ENCODE results near the gene SMARCA4. TPM values are rescaled to one million over a fixed set of nuclear protein-coding genes. Genes with fewer than 3 reads are reported as not detected.
A peak's percentile ranks its signal among the peaks of the same experiment; 100 is the strongest.

The SMARCA4 gene
- total RNA-seq, 2 experiments from 2014 or later, result 409 to 554 TPM

- Histone ChIP-seq H4K20me1 (ENCODE audit: insufficient read depth, low read length) (no peaks in the 10 kb centered on the region), H3K4me3 (ENCODE audit: low read depth, low read length, poor library complexity, severe bottlenecking) (no peak overlapping the region), H3K4me2 (ENCODE audit: low read length) (no peak overlapping the region), H3K9me2 (ENCODE audit: insufficient read depth, low read length) (no peaks in the 10 kb centered on the region), H3K4me1 (ENCODE audit: insufficient read depth, low read length, poor library complexity, severe bottlenecking) (peaks cover 6% of the 10 kb centered on the region), H3K36me3 (ENCODE audit: insufficient read depth, low read length) (no peaks in the 10 kb centered on the region), H2AFZ (ENCODE audit: low read length) (no peak overlapping the region), H3K27ac (ENCODE audit: low read depth, low read length, poor library complexity, severe bottlenecking) (no peak overlapping the region), H3K79me2 (ENCODE audit: insufficient read depth, low read depth, low read length) (no peaks in the 10 kb centered on the region), H3K9me3 (ENCODE audit: low read length) (no peaks in the 10 kb centered on the region)
- BruUV-seq (replicated peaks), result no TSS peak
- TF ChIP-seq EZH2phosphoT487 (IDR thresholded peaks at IDR 0.05; ENCODE audit: borderline replicate concordance, low read depth, low read length), result no peak
- ChIA-PET POLR2A (no interaction called here), CTCF (ENCODE audit: unreplicated experiment) (no interaction called here)
- intact Hi-C loops (cut with micrococcal nuclease; ENCODE audit: unreplicated experiment), result no loop called here
- DNase-seq (ENCODE audit: low spot score), result no peak
Observed at GRCh38 chr19:11078893-11079292, 118.1 kb downstream of the SMARCA4 start.

DNA sequence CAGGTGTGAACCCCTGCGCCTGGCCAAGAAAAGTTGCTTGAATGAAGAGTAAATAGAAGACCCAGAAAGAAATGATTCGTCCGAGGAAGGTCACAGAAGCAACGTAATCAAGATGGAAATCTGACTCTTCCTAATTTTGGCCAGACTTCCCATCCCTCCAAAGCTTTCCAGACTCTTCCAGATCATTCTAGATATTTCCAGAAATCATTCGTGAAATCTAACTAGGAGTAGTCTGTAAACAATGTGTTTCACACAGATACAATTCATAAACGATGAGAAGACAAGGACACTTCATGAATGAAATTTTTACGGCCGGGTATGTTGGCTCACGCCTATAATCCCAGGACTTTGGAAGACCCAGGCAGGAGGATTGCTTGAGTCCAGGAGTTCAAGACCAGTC lies 119.2 kb downstream of the SMARCA4 start:
- no TSS peak for BruUV-seq (replicated peaks)
- DNase-seq (ENCODE audit: low spot score), result no peak
- Histone ChIP-seq H3K36me3 (ENCODE audit: insufficient read depth, low read length) (no peaks in the 10 kb centered on the region), H2AFZ (ENCODE audit: low read length) (no peak overlapping the region), H3K4me1 (ENCODE audit: insufficient read depth, low read length, poor library complexity, severe bottlenecking) (no peaks in the 10 kb centered on the region), H3K4me3 (ENCODE audit: low read depth, low read length, poor library complexity, severe bottlenecking) (no peak overlapping the region), H3K27ac (ENCODE audit: low read depth, low read length, poor library complexity, severe bottlenecking) (no peak overlapping the region), H4K20me1 (ENCODE audit: insufficient read depth, low read length) (no peaks in the 10 kb centered on the region), H3K9me3 (ENCODE audit: low read length) (no peaks in the 10 kb centered on the region), H3K4me2 (ENCODE audit: low read length) (no peak overlapping the region), H3K79me2 (ENCODE audit: insufficient read depth, low read depth, low read length) (no peaks in the 10 kb centered on the region), H3K9me2 (ENCODE audit: insufficient read depth, low read length) (no peaks in the 10 kb centered on the region)
- ChIA-PET CTCF (ENCODE audit: unreplicated experiment) (no interaction called here), POLR2A (no interaction called here)
- TF ChIP-seq CTCF (conservative IDR thresholded peaks at IDR 0.05; ENCODE audit: low read length), result no peak
- TF ChIP-seq EZH2phosphoT487 (IDR thresholded peaks at IDR 0.05; ENCODE audit: borderline replicate concordance, low read depth, low read length), result no peak
- intact Hi-C loops (cut with micrococcal nuclease; ENCODE audit: unreplicated experiment), result no loop called here

DNA sequence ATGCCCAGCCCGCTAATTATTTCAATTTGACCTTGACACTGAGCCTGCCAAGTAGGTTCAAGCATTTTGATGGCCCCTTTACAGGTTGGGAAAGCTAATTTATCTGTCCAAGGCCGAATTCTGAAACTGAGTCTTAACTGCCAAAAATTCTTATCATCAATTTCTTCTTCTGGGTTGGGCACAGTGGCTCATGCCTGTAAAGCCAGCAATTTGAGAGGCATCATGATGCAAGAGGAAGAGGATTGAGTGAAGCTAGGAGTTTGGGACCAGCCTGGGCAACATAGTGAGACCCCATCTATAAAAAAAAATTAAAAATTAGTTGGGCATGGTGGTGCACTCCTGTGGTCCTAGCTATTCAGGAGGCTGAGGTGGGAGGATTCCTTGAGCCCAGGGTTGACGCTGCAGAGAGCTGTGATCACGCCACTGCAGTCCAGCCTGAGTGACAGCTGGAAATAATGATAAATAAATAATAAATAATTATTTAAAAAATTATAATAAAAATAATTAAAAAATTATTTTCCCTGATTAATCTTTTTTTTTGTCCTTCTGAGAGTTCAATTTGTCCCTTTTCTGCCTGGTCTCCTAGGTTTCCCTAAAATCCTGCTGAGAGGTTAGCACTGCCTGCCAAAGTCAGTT lies 127.2 kb downstream of the SMARCA4 start:
- peak overlapping the region; percentile 71 for H3K4me2 ChIP-seq (ENCODE audit: low read length)
- H3K9me2 ChIP-seq (ENCODE audit: insufficient read depth, low read length), result no peaks in the 10 kb centered on the region
- TF ChIP-seq EZH2phosphoT487 (IDR thresholded peaks at IDR 0.05; ENCODE audit: borderline replicate concordance, low read depth, low read length) (no peak), CTCF (conservative IDR thresholded peaks at IDR 0.05; ENCODE audit: low read length) (no peak)
- H4K20me1 ChIP-seq (ENCODE audit: insufficient read depth, low read length), result peaks cover 16% of the 10 kb centered on the region
- H3K9me3 ChIP-seq (ENCODE audit: low read length), result no peaks in the 10 kb centered on the region
- H3K36me3 ChIP-seq (ENCODE audit: insufficient read depth, low read length), result peaks cover 23% of the 10 kb centered on the region
- ChIA-PET CTCF (ENCODE audit: unreplicated experiment) (no interaction called here), POLR2A (interaction anchor here (0.5 to 1.2 kb wide), 3 partner anchors 100 to 222 kb away, joined by 3 to 5 read pairs (median 3); no protein-coding TSS in a partner anchor)
- intact Hi-C loops (cut with micrococcal nuclease; ENCODE audit: unreplicated experiment), result no loop called here
- no peak overlapping the region for H2AFZ ChIP-seq (ENCODE audit: low read length)
- H3K4me3 ChIP-seq (ENCODE audit: low read depth, low read length, poor library complexity, severe bottlenecking), result no peak overlapping the region
- no peak for DNase-seq (ENCODE audit: low spot score)
- no TSS peak for BruUV-seq (replicated peaks)
- peaks cover 37% of the 10 kb centered on the region for H3K4me1 ChIP-seq (ENCODE audit: insufficient read depth, low read length, poor library complexity, severe bottlenecking)
- no peak overlapping the region for H3K27ac ChIP-seq (ENCODE audit: low read depth, low read length, poor library complexity, severe bottlenecking)
- peaks cover 26% of the 10 kb centered on the region for H3K79me2 ChIP-seq (ENCODE audit: insufficient read depth, low read depth, low read length)
